ENCODE results near the gene SMIM13. TPM values are rescaled to one million over a fixed set of nuclear protein-coding genes. Genes with fewer than 3 reads are reported as not detected.

SMIM13 gene
- polyA plus RNA-seq, 1 donor (not counting 4 experiments of a cell fraction or from before 2014, with no cell fraction given), result 7.7 TPM

DNA sequence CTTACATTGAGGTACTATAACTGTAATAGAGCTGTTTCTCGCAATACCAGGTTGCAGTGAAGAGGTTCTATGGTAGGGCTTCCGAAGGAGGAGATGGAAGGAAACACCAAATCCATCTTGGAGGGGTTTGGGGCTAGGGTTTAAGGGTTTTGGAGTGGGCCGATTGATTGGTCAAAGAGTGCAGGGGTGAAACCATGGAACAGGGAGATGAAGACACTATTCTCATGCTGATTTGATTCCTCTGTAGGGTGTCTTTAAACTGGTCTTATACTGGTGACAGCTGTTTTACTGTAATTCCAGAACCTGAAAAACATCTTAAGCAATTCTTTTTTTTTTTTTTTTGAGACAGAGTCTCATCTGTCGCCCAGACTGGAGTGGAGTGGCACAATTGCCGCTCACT, 7.8 kb downstream of the SMIM13 start:
- Histone ChIP-seq H3K27me3 (ENCODE audit: control insufficient read depth, extremely low read depth, insufficient read depth, low read length) (no peaks in the 10 kb centered on the region), H3K36me3 (ENCODE audit: control insufficient read depth in 2 of 2, extremely low read depth in 1 of 2, insufficient read depth in 2 of 2, low read length in 2 of 2) (peaks cover 2 to 4% of the 10 kb centered on the region in 2 experiments), H3K27ac (ENCODE audit: control insufficient read depth, insufficient read depth, low read length) (no peak overlapping the region), H3K9ac (ENCODE audit: control insufficient read depth, extremely low read depth, insufficient read depth, low read length) (no peak overlapping the region), H3K9me1 (ENCODE audit: control insufficient read depth, extremely low read depth, insufficient read depth, low read length) (no peaks in the 10 kb centered on the region), H3K4me1 (ENCODE audit: control insufficient read depth, extremely low read depth, insufficient read depth, low read length) (peaks cover under 1% of the 10 kb centered on the region), H3K4me2 (ENCODE audit: control insufficient read depth, extremely low read depth, insufficient read depth, low read depth, low read length) (no peak overlapping the region), H3K79me2 (ENCODE audit: control insufficient read depth, insufficient read depth, low read length) (peaks cover 99% of the 10 kb centered on the region), H3K4me3 (ENCODE audit: control insufficient read depth in 2 of 3, extremely low read depth in 1 of 3, insufficient read depth in 2 of 3, low read depth in 1 of 3, low read length in 3 of 3) (no peak overlapping the region), H2AFZ (ENCODE audit: control insufficient read depth, low read length) (no peak overlapping the region), H3K9me3 (ENCODE audit: control insufficient read depth, low read depth, low read length) (no peaks in the 10 kb centered on the region), H4K20me1 (ENCODE audit: control insufficient read depth, extremely low read depth, insufficient read depth, low read length) (peaks cover 7% of the 10 kb centered on the region)
- DNase-seq (ENCODE audit: low read depth, low spot score) (no peak), FAIRE-seq (no peak)
- TF ChIP-seq CTCF (optimal IDR thresholded peaks at IDR 0.05 in 1 of 3, IDR thresholded peaks at IDR 0.05 in 1 of 3, conservative IDR thresholded peaks at IDR 0.05 in 1 of 3; ENCODE audit: extremely low read depth in 1 of 3, insufficient read depth in 2 of 3, low read length in 3 of 3) (no peak), EZH2 (IDR thresholded peaks at IDR 0.05; ENCODE audit: low read length) (no peak)
- dilution Hi-C loops (cut with MboI; ENCODE audit: extremely low pct_ligation_motif_present, low sequenced_read_pairs), result no loop called here

- TF ChIP-seq CTCF (optimal IDR thresholded peaks at IDR 0.05 in 1 of 3, IDR thresholded peaks at IDR 0.05 in 1 of 3, conservative IDR thresholded peaks at IDR 0.05 in 1 of 3; ENCODE audit: extremely low read depth in 1 of 3, insufficient read depth in 2 of 3, low read length in 3 of 3) (no peak), EZH2 (IDR thresholded peaks at IDR 0.05; ENCODE audit: low read length) (no peak)
- no peak overlapping the region for H3K4me2 ChIP-seq (ENCODE audit: control insufficient read depth, extremely low read depth, insufficient read depth, low read depth, low read length)
- no peak overlapping the region for H2AFZ ChIP-seq (ENCODE audit: control insufficient read depth, low read length)
- peaks cover 9% of the 10 kb centered on the region for H4K20me1 ChIP-seq (ENCODE audit: control insufficient read depth, extremely low read depth, insufficient read depth, low read length)
- peaks cover 0 to 4% of the 10 kb centered on the region in 2 experiments for H3K36me3 ChIP-seq (ENCODE audit: control insufficient read depth in 2 of 2, extremely low read depth in 1 of 2, insufficient read depth in 2 of 2, low read length in 2 of 2)
- H3K79me2 ChIP-seq (ENCODE audit: control insufficient read depth, insufficient read depth, low read length), result peaks cover 99% of the 10 kb centered on the region
- FAIRE-seq, result no peak
- no peaks in the 10 kb centered on the region for H3K9me3 ChIP-seq (ENCODE audit: control insufficient read depth, low read depth, low read length)
- H3K9ac ChIP-seq (ENCODE audit: control insufficient read depth, extremely low read depth, insufficient read depth, low read length), result no peak overlapping the region
- dilution Hi-C loops (cut with MboI; ENCODE audit: extremely low pct_ligation_motif_present, low sequenced_read_pairs), result no loop called here
- H3K4me1 ChIP-seq (ENCODE audit: control insufficient read depth, extremely low read depth, insufficient read depth, low read length), result no peaks in the 10 kb centered on the region
- H3K27me3 ChIP-seq (ENCODE audit: control insufficient read depth, extremely low read depth, insufficient read depth, low read length), result no peaks in the 10 kb centered on the region
- no peak for DNase-seq (ENCODE audit: low read depth, low spot score)
- no peak overlapping the region for H3K4me3 ChIP-seq (ENCODE audit: control insufficient read depth in 2 of 3, extremely low read depth in 1 of 3, insufficient read depth in 2 of 3, low read depth in 1 of 3, low read length in 3 of 3)
- no peak overlapping the region for H3K27ac ChIP-seq (ENCODE audit: control insufficient read depth, insufficient read depth, low read length)
- H3K9me1 ChIP-seq (ENCODE audit: control insufficient read depth, extremely low read depth, insufficient read depth, low read length), result no peaks in the 10 kb centered on the region
Measured at GRCh38 chr6:11103065-11103464, 9.4 kb downstream of the SMIM13 start.

Measured in keratinocyte (primary cell).